ENCODE data around the gene STK10. TPM values are rescaled to one million over a fixed set of nuclear protein-coding genes. Genes with fewer than 3 reads are reported as not detected.
A peak's percentile ranks its signal among the peaks of the same experiment; 100 is the strongest.

The STK10 gene
- total RNA-seq, 4 donors from 2014 or later: 5.4 to 18.3 (median 5.7) TPM

- DNase-seq (peak in 1 of 2 donors; percentile 27), ATAC-seq (peak; percentile 46 to 53)
- H3K27ac ChIP-seq: peak overlapping the region in 2 of 4 donors; percentile 15 to 63
- no peak overlapping the region for H3K4me3 ChIP-seq
- peaks cover 25 to 40% of the 10 kb centered on the region in 2 donors for H3K4me1 ChIP-seq
- H3K9me3 ChIP-seq: no peaks in the 10 kb centered on the region
- H3K27me3 ChIP-seq: no peaks in the 10 kb centered on the region
- in situ Hi-C loops (cut with MboI; ENCODE audit: low sequenced_read_pairs in 4 of 4): no loop called here
- intact Hi-C loops (cut with DNase I; ENCODE audit: low total_unique reads): no loop called here
- H3K36me3 ChIP-seq: no peaks in the 10 kb centered on the region
- no peak for TF ChIP-seq POLR2A (IDR thresholded peaks at IDR 0.05)
- TF ChIP-seq CTCF (IDR thresholded peaks at IDR 0.05 in 4 of 5, conservative IDR thresholded peaks at IDR 0.05 in 1 of 5): no peak
These were observed 24.7 kb downstream of the STK10 start for GRCh38 chr5:172163346-172163745.

- H3K36me3 ChIP-seq: no peaks in the 10 kb centered on the region
These were observed 25.1 kb downstream of the STK10 start for GRCh38 chr5:172162987-172163343.

GRCh38 chr5:172162323-172162986 lies 25.6 kb downstream of the STK10 start:
- no peak for ATAC-seq
- no peak for DNase-seq
- Histone ChIP-seq H3K27ac (no peak overlapping the region), H3K4me3 (no peak overlapping the region), H3K36me3 (no peaks in the 10 kb centered on the region), H3K27me3 (no peaks in the 10 kb centered on the region), H3K4me1 (peaks cover 16 to 31% of the 10 kb centered on the region in 2 donors), H3K9me3 (no peaks in the 10 kb centered on the region)
- intact Hi-C loops (cut with DNase I; ENCODE audit: low total_unique reads) (no loop called here), in situ Hi-C loops (cut with MboI; ENCODE audit: low sequenced_read_pairs in 4 of 4) (no loop called here)
- TF ChIP-seq CTCF (IDR thresholded peaks at IDR 0.05 in 4 of 5, conservative IDR thresholded peaks at IDR 0.05 in 1 of 5) (no peak), POLR2A (IDR thresholded peaks at IDR 0.05) (no peak)

More at GRCh38 chr5:172162987-172163343, 25.1 kb downstream of the STK10 start:
- no peaks in the 10 kb centered on the region for H3K27me3 ChIP-seq
- ATAC-seq (no peak), DNase-seq (no peak)
- intact Hi-C loops (cut with DNase I; ENCODE audit: low total_unique reads) (no loop called here), in situ Hi-C loops (cut with MboI; ENCODE audit: low sequenced_read_pairs in 4 of 4) (no loop called here)
- peaks cover 22 to 36% of the 10 kb centered on the region in 2 donors for H3K4me1 ChIP-seq
- peak overlapping the region in 1 of 4 donors; percentile 15 for H3K27ac ChIP-seq
- H3K4me3 ChIP-seq: no peak overlapping the region
- no peak for TF ChIP-seq CTCF (IDR thresholded peaks at IDR 0.05 in 4 of 5, conservative IDR thresholded peaks at IDR 0.05 in 1 of 5)
- TF ChIP-seq POLR2A (IDR thresholded peaks at IDR 0.05): no peak
- no peaks in the 10 kb centered on the region for H3K9me3 ChIP-seq

GRCh38 chr5:172160506-172160905 lies 27.5 kb downstream of the STK10 start:
- Histone ChIP-seq H3K27me3 (no peaks in the 10 kb centered on the region), H3K9me3 (no peaks in the 10 kb centered on the region), H3K4me3 (no peak overlapping the region), H3K27ac (no peak overlapping the region), H3K4me1 (peaks cover 13 to 32% of the 10 kb centered on the region in 2 donors), H3K36me3 (peaks cover 0 to 8% of the 10 kb centered on the region in 2 donors)
- intact Hi-C loops (cut with DNase I; ENCODE audit: low total_unique reads): no loop called here
- no peak for TF ChIP-seq CTCF (IDR thresholded peaks at IDR 0.05 in 4 of 5, conservative IDR thresholded peaks at IDR 0.05 in 1 of 5)
- TF ChIP-seq POLR2A (IDR thresholded peaks at IDR 0.05): no peak
- in situ Hi-C loops (cut with MboI; ENCODE audit: low sequenced_read_pairs in 4 of 4): no loop called here
- DNase-seq (no peak), ATAC-seq (no peak)
